Occipital lobe (tissue), 2 donors: ENCODE results near the gene KLHL20. TPM values are rescaled to one million over a fixed set of nuclear protein-coding genes. Genes with fewer than 3 reads are reported as not detected.
"Not testable (repeated sequence)": the region's sequence is repeated elsewhere in the genome, so short reads cannot be mapped to it uniquely, and the experiment has no call there.

Experiments
- DNase-seq: peaks from one replicate; lab custom pipeline; 2025; lab: John Stamatoyannopoulos, UW
- total RNA-seq: library from RNA; depleted of rRNA; stranded (reverse); fragments of >200 nt; gene quantifications from one replicate; pipeline ENCODE4 v1.2.3, GENCODE V29; 2014

The KLHL20 gene, protein sequence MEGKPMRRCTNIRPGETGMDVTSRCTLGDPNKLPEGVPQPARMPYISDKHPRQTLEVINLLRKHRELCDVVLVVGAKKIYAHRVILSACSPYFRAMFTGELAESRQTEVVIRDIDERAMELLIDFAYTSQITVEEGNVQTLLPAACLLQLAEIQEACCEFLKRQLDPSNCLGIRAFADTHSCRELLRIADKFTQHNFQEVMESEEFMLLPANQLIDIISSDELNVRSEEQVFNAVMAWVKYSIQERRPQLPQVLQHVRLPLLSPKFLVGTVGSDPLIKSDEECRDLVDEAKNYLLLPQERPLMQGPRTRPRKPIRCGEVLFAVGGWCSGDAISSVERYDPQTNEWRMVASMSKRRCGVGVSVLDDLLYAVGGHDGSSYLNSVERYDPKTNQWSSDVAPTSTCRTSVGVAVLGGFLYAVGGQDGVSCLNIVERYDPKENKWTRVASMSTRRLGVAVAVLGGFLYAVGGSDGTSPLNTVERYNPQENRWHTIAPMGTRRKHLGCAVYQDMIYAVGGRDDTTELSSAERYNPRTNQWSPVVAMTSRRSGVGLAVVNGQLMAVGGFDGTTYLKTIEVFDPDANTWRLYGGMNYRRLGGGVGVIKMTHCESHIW
- 34.9 TPM for total RNA-seq

DNA sequence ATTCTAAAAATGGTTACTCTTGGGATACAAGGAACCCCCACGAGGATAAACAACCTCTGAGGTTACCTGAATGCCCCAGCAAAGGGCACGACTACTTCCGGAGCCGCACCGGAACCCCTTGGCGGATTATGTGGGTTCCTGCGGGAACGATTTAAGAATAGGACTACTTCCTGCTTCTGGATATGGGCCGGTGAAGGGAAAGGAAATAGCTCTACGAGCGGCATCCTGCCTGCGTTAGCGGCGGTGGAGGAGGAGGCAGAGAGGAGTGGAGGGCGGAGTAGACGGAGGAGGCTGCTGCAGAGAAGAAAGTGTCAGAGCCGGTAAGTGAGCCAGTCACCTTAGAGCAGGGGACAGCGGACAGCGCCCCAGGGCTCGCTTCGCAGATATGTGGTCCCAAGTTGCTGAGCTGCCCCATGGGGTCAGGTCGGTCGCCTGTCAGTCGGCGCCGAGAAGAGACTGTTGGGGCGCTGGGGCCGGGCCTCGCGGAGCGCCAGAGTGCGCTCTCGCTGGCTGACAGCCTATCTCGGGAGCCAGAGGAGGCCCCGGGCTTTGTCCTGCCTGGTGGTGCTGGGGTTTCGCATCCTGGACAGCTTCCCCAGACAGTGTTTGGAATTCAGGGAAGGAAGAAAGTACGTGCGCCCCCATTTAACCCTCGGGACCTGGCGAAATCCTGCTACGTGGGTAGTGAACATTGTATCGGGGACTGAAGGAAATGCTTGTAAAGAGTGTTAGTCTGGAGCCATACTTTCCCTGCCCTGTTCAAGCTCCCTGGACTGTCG lies at the start of gene KLHL20:
Gene KLHL20, plus strand, starts transcription at position 223 of the 779 bp plus-strand sequence. CDS start 1,063 bp downstream, outside the sequence.
- peak; percentile 74 for DNase-seq

DNA sequence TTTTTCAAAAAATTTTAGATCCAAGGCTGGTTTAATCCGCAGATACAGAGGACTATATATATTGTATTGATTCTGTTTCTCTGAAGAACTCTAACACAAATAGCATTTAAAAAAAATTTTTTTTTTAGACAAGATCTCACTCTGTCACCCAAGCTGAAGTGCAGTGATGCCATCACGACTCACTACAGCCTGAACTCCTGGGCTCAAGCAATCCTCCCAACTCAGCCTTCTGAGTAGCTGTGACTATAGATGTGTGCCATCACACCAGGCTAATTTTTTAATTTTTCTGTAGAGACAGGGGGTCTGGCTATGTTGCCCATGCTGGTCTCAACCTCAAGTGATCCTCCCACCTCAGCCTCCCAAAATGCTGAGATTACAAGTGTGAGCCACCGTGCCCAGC lies 48.1 kb upstream of the KLHL20 start:
- DNase-seq = no peak

DNA sequence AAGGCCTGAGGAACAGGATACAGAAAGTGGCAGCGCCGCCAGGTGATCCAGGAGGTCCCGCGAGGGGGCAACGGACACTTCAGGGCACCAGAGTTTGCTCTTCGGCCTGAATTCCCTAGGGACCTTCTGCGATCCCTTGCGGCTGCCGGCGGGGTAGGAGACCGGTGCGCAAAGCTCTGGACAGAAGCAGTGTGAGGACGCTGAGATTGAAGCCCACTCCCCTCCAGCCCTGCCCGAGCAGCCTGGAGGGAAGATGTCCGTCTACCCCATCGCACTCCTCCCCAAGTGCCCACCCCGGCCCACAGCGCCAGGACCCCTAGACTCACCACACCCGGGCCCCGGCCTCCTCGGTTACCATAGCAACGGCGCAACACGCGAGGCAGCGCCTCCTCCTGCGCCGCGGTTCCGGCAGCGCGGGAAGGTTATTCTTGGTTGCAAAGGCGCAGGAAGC lies 45.3 kb upstream of the KLHL20 start, which contains the start of gene ANKRD45:
Gene ANKRD45, minus strand, starts transcription at position 361 of the 451 bp plus-strand sequence. CDS start 10,433 bp downstream, outside the sequence.
- peak; percentile 24 for DNase-seq

DNA sequence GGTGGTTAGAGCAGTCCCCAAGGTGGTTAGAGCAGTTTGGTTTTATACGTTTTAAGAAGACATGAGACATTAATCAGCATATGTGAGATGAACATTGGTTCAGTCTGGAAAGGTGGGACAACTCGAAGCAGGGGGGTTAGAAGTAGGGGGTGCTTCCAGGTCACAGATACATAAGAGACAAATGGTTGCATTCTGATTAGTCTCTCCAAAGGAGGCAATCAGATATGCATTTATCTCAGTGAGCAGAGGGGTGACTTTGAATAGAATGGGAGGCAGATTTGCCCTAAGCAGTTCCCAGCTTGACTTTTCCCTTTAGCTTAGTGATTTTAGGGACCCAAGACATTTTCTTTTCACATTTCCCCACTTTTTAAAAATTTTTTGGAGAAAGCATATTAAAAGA lies 40.3 kb upstream of the KLHL20 start:
- not testable (repeated sequence) for DNase-seq

DNA sequence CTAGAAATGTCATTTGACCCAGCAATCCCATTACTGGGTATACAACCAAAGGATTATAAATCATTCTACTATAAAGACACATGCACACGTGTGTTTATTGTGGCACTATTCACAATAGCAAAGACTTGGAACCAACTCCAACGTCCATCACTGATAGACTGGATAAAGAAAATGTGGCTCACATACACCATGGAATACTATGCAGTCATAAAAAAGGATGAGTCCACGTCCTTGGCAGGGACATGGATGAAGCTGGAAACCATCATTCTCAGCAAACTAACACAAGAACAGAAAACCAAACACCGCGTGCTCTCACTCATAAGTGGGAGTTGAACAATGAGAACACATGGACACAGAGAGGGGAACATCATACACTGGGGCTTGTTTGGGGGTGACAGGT lies 34.6 kb upstream of the KLHL20 start:
- DNase-seq = not testable (repeated sequence)

DNA sequence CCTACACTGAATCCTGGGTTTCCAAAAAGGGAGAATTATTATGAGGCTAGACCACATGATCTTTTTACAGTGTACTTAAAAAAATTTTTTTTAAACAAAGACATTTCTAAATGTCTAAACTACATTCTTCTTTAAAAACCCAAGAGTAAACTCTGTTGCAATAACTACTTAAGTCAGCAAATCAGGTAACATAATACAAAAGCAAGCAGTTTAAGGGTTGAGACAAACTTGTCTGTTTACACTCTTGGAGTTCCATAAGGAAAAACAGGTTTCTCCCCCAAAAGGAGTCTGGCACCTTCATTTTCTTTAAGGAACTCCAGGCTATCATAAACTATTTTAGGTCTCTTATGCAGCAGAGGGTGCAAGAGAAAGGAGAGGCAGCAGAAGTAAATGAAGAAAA lies 32.6 kb upstream of the KLHL20 start:
- DNase-seq = no peak

DNA sequence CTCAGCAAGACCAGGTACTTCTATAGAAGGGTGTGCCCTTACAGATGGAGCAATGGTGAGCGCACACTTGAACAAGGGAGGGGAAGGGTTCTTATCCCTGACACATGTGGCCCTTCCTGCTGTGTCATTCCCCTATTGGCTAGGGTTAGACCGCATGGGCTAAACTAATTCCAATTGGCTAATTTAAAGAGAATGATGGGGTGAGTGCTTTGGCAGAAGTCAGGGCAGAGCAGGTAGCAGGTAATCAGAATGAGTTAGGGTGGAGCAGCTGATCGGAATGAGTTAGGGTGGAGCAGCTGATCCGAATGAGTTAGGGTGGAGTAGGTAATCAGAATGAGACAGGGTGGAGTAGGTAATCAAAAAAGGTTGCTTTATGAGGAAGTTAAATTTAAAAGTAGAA lies 30.9 kb upstream of the KLHL20 start:
- DNase-seq = not testable (repeated sequence)

DNA sequence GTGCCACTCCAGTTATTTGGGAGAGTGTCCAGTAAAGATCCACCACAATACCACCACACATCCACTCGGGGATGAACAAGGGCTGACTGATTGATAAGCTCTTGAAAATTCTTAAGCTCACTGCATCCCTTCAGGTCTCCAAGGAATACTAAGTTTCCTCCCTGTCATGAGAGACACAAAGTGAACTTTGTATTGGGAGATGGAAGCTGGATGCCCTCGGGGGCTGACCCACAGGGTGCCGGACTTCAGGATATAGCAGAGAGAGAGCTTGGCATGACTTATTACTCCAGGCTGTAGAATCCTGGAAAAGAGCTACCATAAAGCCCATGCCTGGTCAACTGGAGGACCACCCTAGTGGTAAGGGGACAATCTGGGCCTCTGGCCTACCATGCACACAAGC lies 29.7 kb upstream of the KLHL20 start:
- not testable (repeated sequence) for DNase-seq

DNA sequence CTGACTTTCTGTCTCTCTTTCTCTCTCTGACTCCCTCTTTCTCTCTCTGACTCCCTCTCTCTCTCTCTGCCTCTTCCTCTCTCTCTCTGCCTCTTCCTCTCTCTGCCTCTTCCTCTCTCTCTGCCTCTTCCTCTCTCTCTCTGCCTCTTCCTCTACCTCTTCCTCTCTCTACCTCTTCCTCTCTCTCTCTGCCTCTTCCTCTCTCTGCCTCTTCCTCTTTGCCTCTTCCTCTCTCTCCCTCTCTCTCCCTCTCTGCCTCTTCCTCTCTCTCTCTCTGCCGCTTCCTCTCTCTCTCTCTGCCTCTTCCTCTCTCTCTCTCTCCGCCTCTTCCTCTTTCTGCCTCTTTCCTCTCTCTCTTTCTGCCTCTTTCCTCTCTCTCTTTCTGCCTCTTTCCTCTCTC lies 26.5 kb upstream of the KLHL20 start:
- no peak for DNase-seq

DNA sequence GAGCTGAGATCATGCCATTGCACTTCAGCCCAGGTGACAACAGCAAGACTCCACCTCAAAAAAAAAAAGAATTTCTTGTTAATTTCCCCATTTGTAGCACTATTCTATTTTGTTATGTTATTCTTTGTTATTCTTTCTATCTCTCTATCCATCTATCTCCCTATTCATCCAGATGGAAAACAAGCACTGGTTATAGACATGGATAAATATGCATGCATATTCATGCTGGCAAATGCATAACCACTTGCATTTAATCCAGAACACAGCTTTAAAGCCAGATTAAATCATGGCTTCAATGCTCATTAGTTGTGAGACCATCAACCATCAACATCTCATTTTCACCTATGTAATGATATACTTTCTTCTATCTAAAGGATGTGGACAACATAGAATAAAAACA lies 21.5 kb upstream of the KLHL20 start:
- no peak for DNase-seq

DNA sequence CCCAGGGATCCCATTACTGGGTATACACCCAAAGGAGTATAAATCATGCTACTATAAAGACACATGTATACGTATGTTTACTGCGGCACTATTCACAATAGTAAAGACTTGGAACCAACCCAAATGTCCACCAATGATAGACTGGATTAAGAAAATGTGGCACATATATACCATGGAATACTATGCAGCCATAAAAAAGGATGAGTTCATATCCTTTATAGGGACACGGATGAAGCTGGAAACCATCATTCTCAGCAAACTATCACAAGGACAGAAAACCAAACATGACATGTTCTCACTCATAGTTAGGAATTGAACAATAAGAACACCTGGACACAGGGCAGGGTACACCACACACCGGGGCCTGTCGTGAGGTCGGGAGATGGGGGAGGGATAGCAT lies 13.5 kb upstream of the KLHL20 start:
- not testable (repeated sequence) for DNase-seq

DNA sequence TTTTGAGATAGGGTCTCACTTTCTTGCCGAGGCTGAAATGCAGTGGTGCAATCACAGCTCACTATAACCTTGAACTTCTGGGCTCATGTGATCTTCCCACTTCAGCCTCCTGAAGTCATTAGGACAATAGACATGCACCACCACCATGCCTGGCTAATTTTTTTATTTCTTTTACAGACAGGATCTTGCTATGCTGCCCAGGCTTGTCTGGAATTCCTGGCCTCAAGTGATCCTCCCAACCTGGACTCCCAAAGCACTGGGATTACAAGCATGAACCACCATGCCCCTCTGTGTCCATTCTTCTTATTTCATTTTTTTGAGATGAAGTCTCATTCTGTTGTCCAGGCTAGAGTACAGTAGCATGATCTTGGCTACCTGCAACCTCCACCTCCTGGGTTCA lies 12.0 kb upstream of the KLHL20 start:
- DNase-seq = no peak

DNA sequence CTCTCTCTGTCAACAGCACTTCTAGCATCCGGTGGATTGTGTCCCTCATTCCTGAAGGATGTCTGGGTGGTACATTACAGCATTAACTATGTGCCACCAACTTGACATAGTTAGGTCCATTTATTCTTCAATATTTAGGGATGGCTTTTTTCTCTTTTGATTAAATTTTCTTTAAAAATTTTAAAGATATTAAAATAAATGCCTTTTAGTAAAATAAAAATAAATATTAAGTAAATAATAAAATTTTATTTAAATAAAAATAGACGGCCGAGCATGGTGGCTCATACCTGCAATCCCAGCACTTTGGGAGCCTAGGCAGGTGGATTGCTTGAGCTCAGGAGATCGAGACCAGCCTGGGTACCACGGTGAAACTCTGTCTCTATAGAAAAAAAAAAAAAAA lies 9.7 kb upstream of the KLHL20 start:
- DNase-seq = no peak

DNA sequence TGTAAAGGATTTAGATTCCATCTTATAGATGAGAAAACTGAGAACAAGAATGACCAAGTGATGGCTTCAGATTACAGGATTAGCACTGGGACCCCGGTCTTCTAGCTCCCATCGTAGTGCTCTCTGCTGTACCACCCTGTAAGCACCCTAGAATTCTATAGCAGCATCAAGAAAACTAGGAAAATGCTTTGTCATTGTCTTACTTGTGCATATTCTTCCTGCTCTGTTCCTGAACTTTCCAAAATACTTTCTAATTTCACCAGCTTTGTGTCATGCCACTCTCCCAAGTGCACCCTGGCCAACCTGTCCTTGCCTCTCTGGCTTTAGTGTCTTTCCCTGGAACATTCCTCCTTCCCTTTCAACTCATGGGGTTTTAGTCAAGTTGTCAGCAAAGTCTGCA lies 6.0 kb upstream of the KLHL20 start:
- DNase-seq = no peak

DNA sequence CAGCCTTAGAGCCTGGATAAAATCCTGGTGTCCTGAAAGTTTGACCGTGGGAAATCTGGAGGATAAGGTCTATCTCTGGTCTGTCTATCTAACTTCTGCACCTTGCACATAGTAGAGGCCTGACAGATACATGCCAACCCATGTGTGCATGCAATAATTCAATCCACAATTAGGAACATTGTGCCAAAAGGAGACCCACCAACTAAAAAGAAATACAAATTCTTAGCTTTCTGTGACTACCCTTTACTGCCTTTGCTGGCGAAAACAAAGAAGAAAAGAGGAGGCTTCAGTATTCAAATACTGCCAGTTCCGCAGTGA lies 381 bp upstream of the KLHL20 start:
- no peak for DNase-seq

DNA sequence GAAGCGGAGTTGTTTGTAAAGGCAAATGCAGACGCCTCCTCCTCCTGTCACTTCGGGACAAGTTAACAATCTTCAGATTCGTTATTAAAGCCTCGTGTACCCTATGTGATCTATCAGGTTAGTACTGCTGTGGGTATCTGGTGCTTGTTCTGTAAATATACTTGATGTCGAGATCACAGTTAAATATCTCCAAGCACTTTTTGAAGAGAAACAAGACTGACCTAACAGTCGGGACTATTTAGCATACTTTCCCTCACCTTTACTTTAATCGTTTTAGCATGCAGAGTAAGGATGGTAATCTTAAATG lies 710 bp downstream of the KLHL20 start:
- DNase-seq = no peak

DNA sequence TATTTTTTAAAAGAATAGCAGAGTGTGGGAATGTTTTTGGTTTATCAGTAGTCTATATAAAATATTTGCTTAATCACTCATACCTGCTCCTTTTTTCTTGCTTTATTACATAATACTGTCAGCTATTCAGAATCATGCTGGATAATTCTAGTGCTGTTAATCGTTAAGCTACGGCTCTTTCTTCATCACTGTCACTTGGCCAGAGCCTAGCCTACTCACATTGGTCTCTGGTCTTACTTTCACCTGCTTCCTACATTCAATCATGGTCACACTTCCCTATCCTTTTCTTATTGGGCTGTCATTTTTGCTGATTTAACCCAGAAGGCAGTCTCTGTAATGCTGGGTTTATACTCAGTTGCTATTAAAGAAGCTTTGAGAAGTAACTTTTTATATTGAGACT lies 2.5 kb downstream of the KLHL20 start:
- no peak for DNase-seq

DNA sequence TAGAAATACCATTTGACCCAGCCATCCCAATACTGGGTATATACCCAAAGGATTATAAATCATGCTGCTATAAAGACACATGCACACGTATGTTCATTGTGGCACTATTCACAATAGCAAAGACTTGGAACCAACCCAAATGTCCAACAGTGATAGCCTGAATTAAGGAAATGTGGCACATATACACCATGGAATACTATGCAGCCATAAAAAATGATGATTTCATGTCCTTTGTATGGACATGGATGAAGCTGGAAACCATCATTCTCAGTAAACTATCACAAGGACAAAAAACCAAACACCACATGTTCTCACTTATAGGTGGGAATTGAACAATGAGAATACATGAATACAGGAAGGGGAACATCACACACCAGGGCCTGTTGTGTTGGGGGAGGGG lies 16.6 kb downstream of the KLHL20 start:
- not testable (repeated sequence) for DNase-seq

DNA sequence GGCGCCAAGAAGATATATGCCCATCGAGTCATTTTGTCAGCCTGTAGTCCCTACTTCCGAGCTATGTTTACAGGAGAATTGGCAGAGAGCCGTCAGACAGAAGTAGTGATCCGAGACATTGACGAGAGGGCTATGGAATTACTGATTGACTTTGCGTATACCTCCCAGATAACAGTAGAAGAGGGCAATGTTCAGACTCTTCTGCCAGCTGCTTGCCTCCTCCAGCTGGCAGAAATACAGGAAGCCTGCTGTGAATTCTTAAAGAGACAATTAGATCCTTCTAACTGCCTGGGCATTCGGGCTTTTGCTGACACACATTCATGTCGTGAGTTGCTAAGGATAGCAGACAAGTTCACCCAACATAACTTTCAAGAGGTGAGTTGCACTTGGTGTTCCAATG lies 19.1 kb downstream of the KLHL20 start:
- peak; percentile 2 for DNase-seq

DNA sequence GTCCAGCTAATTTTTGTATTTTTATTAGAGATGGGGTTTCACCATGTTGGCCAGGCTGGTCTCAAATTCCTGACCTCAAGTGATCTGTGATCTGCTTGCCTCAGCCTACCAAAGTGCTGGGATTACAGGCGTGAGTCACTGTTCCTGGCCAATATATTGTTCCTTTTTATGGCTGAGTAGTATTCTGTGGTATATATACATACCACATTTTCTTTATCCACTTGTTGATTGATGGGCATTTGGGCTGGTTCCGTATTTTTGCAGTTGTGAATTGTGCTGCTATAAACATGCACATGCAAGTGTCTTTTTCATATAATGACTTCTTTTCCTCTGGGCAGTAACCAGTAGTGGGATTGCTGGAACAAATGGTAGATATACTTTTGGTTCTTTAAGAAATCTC lies 21.3 kb downstream of the KLHL20 start:
- not testable (repeated sequence) for DNase-seq

DNA sequence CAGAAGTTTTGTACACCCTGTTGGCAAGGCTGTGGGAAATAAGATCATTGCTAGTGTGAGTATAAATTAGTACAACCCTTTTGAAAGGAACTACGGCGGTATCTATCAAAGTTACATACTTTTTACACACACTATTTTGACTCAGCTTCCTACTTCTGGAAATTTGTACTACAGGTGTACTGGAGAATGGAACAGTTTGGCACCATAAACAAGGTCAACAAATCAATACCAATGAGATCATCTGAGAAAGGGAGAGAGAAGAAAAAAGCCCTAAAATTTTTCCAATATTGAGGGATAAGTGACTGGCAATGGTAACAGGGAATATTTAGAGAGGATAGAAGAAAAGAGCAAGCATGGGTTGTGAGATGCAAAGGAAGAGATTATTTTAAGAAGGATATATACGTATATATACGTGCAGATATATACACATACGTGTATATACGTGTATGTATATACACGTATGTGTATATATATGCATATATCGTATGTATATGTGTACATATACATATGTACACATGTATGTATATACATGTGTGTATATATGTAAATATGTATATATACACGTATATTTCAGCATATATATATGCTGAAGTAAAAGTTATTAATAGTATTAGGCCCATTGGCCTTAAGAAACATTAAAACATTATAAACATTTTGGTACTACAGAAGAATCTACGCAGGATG lies 27.6 kb downstream of the KLHL20 start:
- DNase-seq = no peak

DNA sequence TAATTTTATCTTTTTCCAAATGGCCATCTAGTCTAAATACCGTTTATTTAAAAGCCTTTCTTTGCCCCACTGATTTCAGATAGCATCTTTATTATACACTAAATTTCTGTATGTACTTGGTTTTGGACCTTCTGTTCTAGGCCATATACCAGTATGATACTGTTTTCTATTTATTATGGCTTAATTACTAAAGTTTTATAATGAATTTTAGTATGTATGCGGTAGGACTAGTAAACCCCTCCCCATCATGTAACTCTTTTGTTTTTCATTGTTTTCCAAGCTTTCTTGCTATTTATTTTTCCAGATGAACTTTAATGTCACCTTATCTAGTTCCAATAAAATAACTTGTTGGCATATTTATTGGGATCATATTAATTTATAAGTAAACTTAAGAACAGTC lies 29.9 kb downstream of the KLHL20 start:
- DNase-seq = no peak
